Chondrocyte (in vitro differentiated cells): ENCODE data around the gene GRK6. TPM values are rescaled to one million over a fixed set of nuclear protein-coding genes. Genes with fewer than 3 reads are reported as not detected.
A peak's percentile ranks its signal among the peaks of the same experiment; 100 is the strongest.

Experiments used
- DNase-seq: peaks from one replicate; pipeline ENCODE4 v3.0.0; 2021; ENCODE audit warnings: mixed read lengths, low spot score
- H3K27ac Mint-ChIP-seq: one replicate; pipeline ENCODE4 v1.8.0; 2021; ENCODE audit warnings: mild to moderate bottlenecking, moderate library complexity, mixed read lengths; ENCODE audit not compliant: unreplicated experiment
- H3K27me3 Mint-ChIP-seq: 2 replicates; pipeline ENCODE4 v1.8.0; 2021; ENCODE audit warnings: low read depth, mixed read lengths
- H3K36me3 Mint-ChIP-seq: 2 replicates; pipeline ENCODE4 v1.8.0; 2021; ENCODE audit warnings: low read depth, mixed read lengths
- H3K4me1 Mint-ChIP-seq: 2 replicates; pipeline ENCODE4 v1.8.0; 2021; ENCODE audit warnings: low read depth, mild to moderate bottlenecking, mixed read lengths
- H3K4me3 Mint-ChIP-seq: one replicate; pipeline ENCODE4 v1.8.0; 2021; ENCODE audit warnings: mild to moderate bottlenecking, moderate library complexity, mixed read lengths; ENCODE audit not compliant: unreplicated experiment
- H3K9me3 Mint-ChIP-seq: 2 replicates; pipeline ENCODE4 v1.8.0; 2021; ENCODE audit warnings: low read depth, mixed read lengths
- CTCF ChIP-seq: fragments of 200-600 bp; sonication (generic); IDR thresholded peaks from 2 replicates; pipeline ENCODE4 v1.5.0; 2021; ENCODE audit warnings: antibody characterized with exemption, mild to moderate bottlenecking, moderate library complexity
- total RNA-seq: library from RNA; stranded (reverse); gene quantifications from 3 replicates; pipeline ENCODE4 v1.2.1, GENCODE V29; 2021

GRK6 gene
- total RNA-seq, 1 donor from 2014 or later = 26.3 TPM

GRCh38 chr5:177454397-177455035 lies 28.0 kb downstream of the GRK6 start:
- no peaks in the 10 kb centered on the region for H3K9me3 Mint-ChIP-seq
- peaks cover 4% of the 10 kb centered on the region for H3K36me3 Mint-ChIP-seq
- TF ChIP-seq CTCF = peak; percentile 92
- H3K27me3 Mint-ChIP-seq = no peaks in the 10 kb centered on the region
- peak overlapping the region; percentile 12 for H3K27ac Mint-ChIP-seq
- H3K4me3 Mint-ChIP-seq = peak overlapping the region; percentile 68
- no peak for DNase-seq
- peaks cover 17% of the 10 kb centered on the region for H3K4me1 Mint-ChIP-seq

- peak overlapping the region; percentile 68 for H3K4me3 Mint-ChIP-seq
These were observed 28.7 kb downstream of the GRK6 start for GRCh38 chr5:177455036-177455660.

GRCh38 chr5:177455661-177456590 lies 29.4 kb downstream of the GRK6 start:
- Mint-ChIP-seq H3K27ac (peak overlapping the region; percentile 92), H3K4me3 (peak overlapping the region; percentile 68), H3K9me3 (no peaks in the 10 kb centered on the region), H3K36me3 (peaks cover 6% of the 10 kb centered on the region), H3K4me1 (peaks cover 17% of the 10 kb centered on the region), H3K27me3 (no peaks in the 10 kb centered on the region)
- peak; percentile 97 for TF ChIP-seq CTCF
- DNase-seq = no peak

More at GRCh38 chr5:177455036-177455660, 28.7 kb downstream of the GRK6 start:
- Mint-ChIP-seq H3K27ac (peak overlapping the region; percentile 74), H3K36me3 (peaks cover 6% of the 10 kb centered on the region), H3K4me1 (peaks cover 17% of the 10 kb centered on the region), H3K27me3 (no peaks in the 10 kb centered on the region), H3K9me3 (no peaks in the 10 kb centered on the region)
- no peak for DNase-seq
- peak; percentile 85 for TF ChIP-seq CTCF

- peak; percentile 72 for TF ChIP-seq CTCF
- no peaks in the 10 kb centered on the region for H3K27me3 Mint-ChIP-seq
- H3K4me1 Mint-ChIP-seq = peaks cover 17% of the 10 kb centered on the region
- H3K4me3 Mint-ChIP-seq = peak overlapping the region; percentile 38
- H3K36me3 Mint-ChIP-seq = peaks cover 9% of the 10 kb centered on the region
- peak overlapping the region; percentile 92 for H3K27ac Mint-ChIP-seq
- no peaks in the 10 kb centered on the region for H3K9me3 Mint-ChIP-seq
- DNase-seq = no peak
These were observed 30.1 kb downstream of the GRK6 start for GRCh38 chr5:177456591-177456964.
